ENCODE measurements around the gene OR2L3.

- TF ChIP-seq CTCF (conservative IDR thresholded peaks at IDR 0.05; ENCODE audit: low read length), result no peak
- no peak for TF ChIP-seq EZH2phosphoT487 (IDR thresholded peaks at IDR 0.05; ENCODE audit: borderline replicate concordance, low read depth, low read length)
These were observed 19.0 kb downstream of the OR2L3 start for GRCh38 chr1:248065604-248066003.

Measured in OCI-LY7 (cell line).